Neural crest cell (in vitro differentiated cells): ENCODE data around the gene TREML4. TPM values are rescaled to one million over a fixed set of nuclear protein-coding genes. Genes with fewer than 3 reads are reported as not detected.

Experiments
- DNase-seq: peaks from one replicate; pipeline ENCODE4 v3.0.0; 2021; ENCODE audit warnings: low read depth, mixed read lengths, low spot score
- H3K27ac Mint-ChIP-seq: one replicate; pipeline ENCODE4 v1.8.0; 2021; ENCODE audit warnings: mild to moderate bottlenecking, mixed read lengths; ENCODE audit not compliant: unreplicated experiment
- H3K27me3 Mint-ChIP-seq: 2 replicates; pipeline ENCODE4 v1.8.0; 2021; ENCODE audit warnings: low read depth, mild to moderate bottlenecking, mixed read lengths
- H3K36me3 Mint-ChIP-seq: 2 replicates; pipeline ENCODE4 v1.8.0; 2021; ENCODE audit warnings: low read depth, mild to moderate bottlenecking, mixed read lengths
- H3K4me1 Mint-ChIP-seq: 2 replicates; pipeline ENCODE4 v1.8.0; 2021; ENCODE audit warnings: mixed read lengths
- H3K4me3 Mint-ChIP-seq: one replicate; pipeline ENCODE4 v1.8.0; 2021; ENCODE audit warnings: mild to moderate bottlenecking, mixed read lengths
- H3K9me3 Mint-ChIP-seq: 2 replicates; pipeline ENCODE4 v1.8.0; 2021; ENCODE audit warnings: mixed read lengths
- CTCF ChIP-seq: fragments of 200-600 bp; sonication (generic); conservative IDR thresholded peaks from 2 replicates; pipeline ENCODE4 v1.5.0; 2021; ENCODE audit warnings: antibody characterized with exemption, mild to moderate bottlenecking
- total RNA-seq: library from RNA; stranded (reverse); gene quantifications from 2 replicates; pipeline ENCODE4 v1.2.1, GENCODE V29; 2021

Gene TREML4
- total RNA-seq, 1 donor from 2014 or later = not detected

GRCh38 chr6:41193171-41193734 is 34.9 kb upstream of the TREML4 start:
- H3K27ac Mint-ChIP-seq = no peak overlapping the region
- H3K4me3 Mint-ChIP-seq = no peak overlapping the region
- no peak for DNase-seq
- no peak for TF ChIP-seq CTCF
- H3K9me3 Mint-ChIP-seq = peaks cover 4% of the 10 kb centered on the region
- H3K36me3 Mint-ChIP-seq = no peaks in the 10 kb centered on the region
- H3K27me3 Mint-ChIP-seq = peaks cover 37% of the 10 kb centered on the region
- no peaks in the 10 kb centered on the region for H3K4me1 Mint-ChIP-seq

DNA sequence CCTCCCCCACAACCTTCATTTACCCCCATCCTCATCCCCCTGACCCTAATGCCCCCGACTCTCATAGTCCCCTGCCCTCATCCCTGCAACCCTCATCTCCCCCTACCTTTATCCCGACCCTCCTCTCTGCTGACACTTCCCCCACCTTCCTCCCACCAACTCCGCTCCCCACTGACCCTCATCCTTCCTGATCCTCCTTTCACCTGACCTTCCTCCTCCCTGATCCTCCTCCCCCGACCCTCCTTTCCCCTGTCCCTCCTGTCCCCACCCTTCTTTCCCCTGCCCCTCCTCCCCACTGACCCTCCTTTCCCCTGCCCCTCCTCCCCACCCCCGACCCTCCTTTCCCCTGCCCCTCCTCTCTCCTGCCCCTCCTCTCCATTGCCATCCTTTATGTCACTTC is 34.3 kb upstream of the TREML4 start:
- Mint-ChIP-seq H3K36me3 (no peaks in the 10 kb centered on the region), H3K4me1 (no peaks in the 10 kb centered on the region), H3K27me3 (peaks cover 37% of the 10 kb centered on the region), H3K9me3 (peaks cover 4% of the 10 kb centered on the region), H3K4me3 (no peak overlapping the region), H3K27ac (no peak overlapping the region)
- DNase-seq = no peak
- TF ChIP-seq CTCF = no peak

- no peak for TF ChIP-seq CTCF
- H3K27me3 Mint-ChIP-seq = peaks cover 37% of the 10 kb centered on the region
- H3K27ac Mint-ChIP-seq = no peak overlapping the region
- no peaks in the 10 kb centered on the region for H3K4me1 Mint-ChIP-seq
- no peaks in the 10 kb centered on the region for H3K36me3 Mint-ChIP-seq
- H3K9me3 Mint-ChIP-seq = peaks cover 2% of the 10 kb centered on the region
- DNase-seq = no peak
- no peak overlapping the region for H3K4me3 Mint-ChIP-seq
Measured at GRCh38 chr6:41194386-41194785, 33.8 kb upstream of the TREML4 start.

DNA sequence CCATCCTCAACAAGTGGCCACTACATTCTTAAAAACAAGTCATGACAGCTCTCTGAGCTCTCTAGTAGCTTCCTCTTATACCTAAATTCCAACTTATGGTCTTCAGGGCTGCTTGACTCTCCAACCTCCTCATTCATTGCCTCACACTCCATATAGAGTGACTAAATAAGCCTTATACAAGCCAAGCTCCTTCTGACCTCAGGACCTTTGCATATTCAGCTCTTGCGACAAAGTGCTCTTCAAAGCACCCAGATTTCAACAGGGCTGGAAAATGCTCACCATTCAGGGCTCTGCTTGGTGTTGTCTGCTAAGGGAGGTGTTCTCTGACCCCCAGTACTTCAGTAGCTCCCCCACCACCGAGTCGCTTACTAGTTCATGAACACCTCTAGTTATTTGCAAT is 30.9 kb upstream of the TREML4 start:
- no peak for TF ChIP-seq CTCF
- Mint-ChIP-seq H3K9me3 (no peaks in the 10 kb centered on the region), H3K27ac (no peak overlapping the region), H3K4me3 (no peak overlapping the region), H3K4me1 (no peaks in the 10 kb centered on the region), H3K27me3 (peaks cover 37% of the 10 kb centered on the region), H3K36me3 (no peaks in the 10 kb centered on the region)
- DNase-seq = no peak

- Mint-ChIP-seq H3K27me3 (peaks cover 26% of the 10 kb centered on the region), H3K27ac (no peak overlapping the region), H3K9me3 (no peaks in the 10 kb centered on the region), H3K36me3 (no peaks in the 10 kb centered on the region), H3K4me1 (no peaks in the 10 kb centered on the region), H3K4me3 (no peak overlapping the region)
- DNase-seq = no peak
- TF ChIP-seq CTCF = no peak
Measured at GRCh38 chr6:41199552-41200246, 28.4 kb upstream of the TREML4 start.
